Esophagus squamous epithelium (tissue), 5 donors: ENCODE results near the gene TUBB1. TPM values are rescaled to one million over a fixed set of nuclear protein-coding genes. Genes with fewer than 3 reads are reported as not detected.

Source experiments
- DNase-seq: peaks from one replicate; lab custom pipeline; 2025; lab: John Stamatoyannopoulos, UW
- H3K27ac ChIP-seq, 4 donors: fragments of 200-600 bp; sonication (generic); one replicate each; pipeline ENCODE4 v1.5.1; 2016 to 2019; ENCODE audit warnings: mild to moderate bottlenecking in 1 of 4
- H3K27me3 ChIP-seq, 4 donors: fragments of 200-600 bp; sonication (generic); 1 replicate in 3 of 4; 2 replicates in 1 of 4; pipeline versions ENCODE4 v1.5.1 to v1.6.0; 2017 to 2021; ENCODE audit warnings: antibody characterized with exemption in 1 of 4
- H3K36me3 ChIP-seq, 3 donors: fragments of 200-600 bp; sonication (generic); one replicate each; pipeline ENCODE4 v1.5.1; 2016 to 2019
- H3K4me1 ChIP-seq, 3 donors: fragments of 200-600 bp; sonication (generic); one replicate each; pipeline ENCODE4 v1.5.1; 2017 to 2019
- H3K4me3 ChIP-seq, 4 donors: fragments of 200-600 bp; sonication (generic); 1 replicate in 3 of 4; 2 replicates in 1 of 4; pipeline ENCODE4 v1.5.1; 2016 to 2019; ENCODE audit warnings: mild to moderate bottlenecking in 2 of 4, moderate library complexity in 1 of 4
- H3K9me3 ChIP-seq, 3 donors: fragments of 200-600 bp; sonication (generic); one replicate each; pipeline ENCODE4 v1.5.1; 2016 to 2019
- CTCF ChIP-seq, 6 experiments: fragments of 450-650 bp in 4 of 6; fragments of 200-600 bp in 2 of 6; sonication (generic) in 2 of 6; IDR thresholded peaks; one replicate each; pipeline ENCODE4 v1.5.1; 2016 to 2019; ENCODE audit warnings: antibody characterized with exemption in 6 of 6, mild to moderate bottlenecking in 4 of 6, moderate library complexity in 4 of 6
- POLR2A ChIP-seq, 4 donors: fragments of 450-650 bp; IDR thresholded peaks; one replicate each; pipeline ENCODE4 v1.6.1; 2017; ENCODE audit warnings: antibody characterized with exemption in 4 of 4, mild to moderate bottlenecking in 4 of 4, moderate library complexity in 3 of 4
- WGBS, 2 donors: methylation state at CpG; one replicate each; pipeline ENCODE4 v1.1.5; 2018; 5-methylcytosine and 5-hydroxymethylcytosine counted together
- intact Hi-C: fragments of 100-400 bp; cut with DNase I; formaldehyde crosslinking; loops from one replicate; pipeline ENCODE4 v1.15.0; 2022
- total RNA-seq, 4 donors: library from RNA; depleted of rRNA; stranded (reverse); fragments of >200 nt; gene quantifications; one replicate each; pipeline ENCODE4 v1.1.0, GENCODE V29; 2016
- donor health status: DM: yes; HTN: yes; CAD: no.

TUBB1 gene
- total RNA-seq, 4 donors from 2014 or later, result 0.19 TPM; not detected in 3

DNA sequence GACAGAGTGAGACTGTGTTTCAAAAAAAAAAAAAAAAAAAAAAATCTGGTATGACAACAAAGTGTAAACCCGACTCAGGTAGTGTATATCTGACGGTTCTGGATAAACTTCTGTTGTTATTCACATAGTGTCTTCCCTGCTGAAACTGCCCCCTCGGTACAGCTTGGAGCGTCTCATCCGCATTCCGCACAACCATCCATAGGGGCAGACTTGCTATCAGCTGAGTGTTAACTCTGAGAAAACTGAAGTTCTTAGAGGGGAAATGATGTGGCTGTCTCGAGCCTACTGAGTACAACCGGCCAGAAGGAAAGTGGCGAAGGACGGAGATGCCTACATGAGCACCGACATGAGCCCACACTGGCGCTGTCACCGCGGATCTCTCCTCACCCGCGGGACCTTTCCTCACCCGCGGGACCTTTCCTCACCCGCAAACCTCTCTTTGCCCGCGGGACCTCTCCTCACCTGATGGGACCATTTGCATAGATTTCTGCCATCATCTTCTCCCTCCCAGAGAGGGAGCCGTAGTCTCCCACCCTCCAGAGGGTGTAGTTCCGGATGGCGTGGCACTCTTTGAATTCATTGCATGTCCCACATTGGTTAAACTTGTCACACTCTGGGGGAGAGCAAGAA lies 22.0 kb upstream of the TUBB1 start:
- no peaks in the 10 kb centered on the region for H3K27me3 ChIP-seq
- peaks cover 19 to 100% (median 26%) of the 10 kb centered on the region in 3 donors for H3K36me3 ChIP-seq
- WGBS, 2 donors, result 91% methylated on average over 17 to 24 of the region's 24 CpGs
- H3K4me1 ChIP-seq, result no peaks in the 10 kb centered on the region
- no peaks in the 10 kb centered on the region for H3K9me3 ChIP-seq
- H3K27ac ChIP-seq, result no peak overlapping the region
- DNase-seq, result no peak
- no peak for TF ChIP-seq POLR2A (IDR thresholded peaks at IDR 0.05)
- no peak for TF ChIP-seq CTCF (IDR thresholded peaks at IDR 0.05)
- intact Hi-C loops, result no loop called here
- no peak overlapping the region for H3K4me3 ChIP-seq

DNA sequence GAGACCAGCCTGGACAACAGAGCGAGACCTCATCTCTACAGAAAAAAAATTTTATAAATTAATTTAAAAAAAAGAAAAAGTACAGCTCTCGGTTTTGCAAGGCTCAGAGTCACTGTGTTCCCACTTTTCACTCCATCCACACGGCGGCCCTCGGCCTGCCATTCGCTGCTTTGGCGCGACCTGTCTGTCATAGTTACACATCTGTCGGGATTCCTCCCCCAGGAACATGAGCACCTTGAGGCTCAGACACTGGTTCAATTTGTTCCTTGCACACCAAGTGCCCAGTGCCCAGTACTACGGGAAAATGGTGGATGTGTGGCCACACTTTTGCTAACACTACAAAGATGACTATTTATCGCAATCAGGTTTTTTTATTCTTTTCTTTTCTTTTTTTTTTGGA lies 20.6 kb upstream of the TUBB1 start:
- WGBS, 2 donors, result 86 to 87% methylated on average over 11 of the region's 11 CpGs
- intact Hi-C loops, result no loop called here

GRCh38 chr20:59000326-59000725 lies 18.9 kb upstream of the TUBB1 start:
- H3K27me3 ChIP-seq, result no peaks in the 10 kb centered on the region
- TF ChIP-seq POLR2A (IDR thresholded peaks at IDR 0.05) (no peak), CTCF (IDR thresholded peaks at IDR 0.05) (no peak)
- WGBS, 2 donors, result 88% methylated on average over 1 of the region's 3 CpGs; no CpG with 5 or more reads in 1 of the 2 donors
- no peak overlapping the region for H3K4me3 ChIP-seq
- H3K27ac ChIP-seq, result no peak overlapping the region
- peaks cover 14 to 80% (median 16%) of the 10 kb centered on the region in 3 donors for H3K36me3 ChIP-seq
- intact Hi-C loops, result no loop called here
- no peak for DNase-seq
- no peaks in the 10 kb centered on the region for H3K9me3 ChIP-seq
- H3K4me1 ChIP-seq, result peaks cover 4 to 28% (median 13%) of the 10 kb centered on the region in 3 donors

More for the DNA sequence above, 20.6 kb upstream of the TUBB1 start:
- H3K4me3 ChIP-seq, result no peak overlapping the region
- DNase-seq, result no peak
- H3K9me3 ChIP-seq, result no peaks in the 10 kb centered on the region
- peaks cover 17 to 97% (median 21%) of the 10 kb centered on the region in 3 donors for H3K36me3 ChIP-seq
- H3K27me3 ChIP-seq, result no peaks in the 10 kb centered on the region
- TF ChIP-seq POLR2A (IDR thresholded peaks at IDR 0.05) (no peak), CTCF (IDR thresholded peaks at IDR 0.05) (no peak)
- H3K27ac ChIP-seq, result no peak overlapping the region
- peaks cover 0 to 11% (median 1%) of the 10 kb centered on the region in 3 donors for H3K4me1 ChIP-seq

DNA sequence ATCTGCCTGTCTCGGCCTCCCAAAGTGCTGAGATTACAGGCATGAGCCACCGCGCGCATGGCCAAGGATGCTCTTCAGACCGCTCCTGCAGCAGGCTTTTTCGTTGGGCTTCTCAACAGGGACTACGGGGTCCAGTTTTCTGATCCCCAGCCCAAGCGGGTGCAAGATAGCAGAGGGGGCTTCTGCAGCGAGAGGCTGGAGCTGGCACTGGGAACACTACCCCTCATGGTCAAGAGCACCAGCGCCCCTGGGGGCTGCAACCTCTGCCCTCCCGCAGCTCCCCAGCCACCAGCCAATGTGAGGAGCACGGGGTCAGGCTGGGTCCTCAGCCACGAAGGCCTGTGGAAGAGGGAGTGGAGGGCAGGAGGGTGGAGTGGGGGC lies 18.2 kb upstream of the TUBB1 start:
- H3K27me3 ChIP-seq, result no peaks in the 10 kb centered on the region
- no peak overlapping the region for H3K27ac ChIP-seq
- H3K4me3 ChIP-seq, result no peak overlapping the region
- no peak for DNase-seq
- H3K4me1 ChIP-seq, result peaks cover 11 to 35% (median 20%) of the 10 kb centered on the region in 3 donors
- no peaks in the 10 kb centered on the region for H3K9me3 ChIP-seq
- 84% methylated on average over 3 of the region's 13 CpGs; no CpG with 5 or more reads in 1 of the 2 donors for WGBS, 2 donors
- H3K36me3 ChIP-seq, result peaks cover 7 to 73% (median 13%) of the 10 kb centered on the region in 3 donors
- intact Hi-C loops, result no loop called here
- TF ChIP-seq CTCF (IDR thresholded peaks at IDR 0.05), result no peak
- no peak for TF ChIP-seq POLR2A (IDR thresholded peaks at IDR 0.05)

DNA sequence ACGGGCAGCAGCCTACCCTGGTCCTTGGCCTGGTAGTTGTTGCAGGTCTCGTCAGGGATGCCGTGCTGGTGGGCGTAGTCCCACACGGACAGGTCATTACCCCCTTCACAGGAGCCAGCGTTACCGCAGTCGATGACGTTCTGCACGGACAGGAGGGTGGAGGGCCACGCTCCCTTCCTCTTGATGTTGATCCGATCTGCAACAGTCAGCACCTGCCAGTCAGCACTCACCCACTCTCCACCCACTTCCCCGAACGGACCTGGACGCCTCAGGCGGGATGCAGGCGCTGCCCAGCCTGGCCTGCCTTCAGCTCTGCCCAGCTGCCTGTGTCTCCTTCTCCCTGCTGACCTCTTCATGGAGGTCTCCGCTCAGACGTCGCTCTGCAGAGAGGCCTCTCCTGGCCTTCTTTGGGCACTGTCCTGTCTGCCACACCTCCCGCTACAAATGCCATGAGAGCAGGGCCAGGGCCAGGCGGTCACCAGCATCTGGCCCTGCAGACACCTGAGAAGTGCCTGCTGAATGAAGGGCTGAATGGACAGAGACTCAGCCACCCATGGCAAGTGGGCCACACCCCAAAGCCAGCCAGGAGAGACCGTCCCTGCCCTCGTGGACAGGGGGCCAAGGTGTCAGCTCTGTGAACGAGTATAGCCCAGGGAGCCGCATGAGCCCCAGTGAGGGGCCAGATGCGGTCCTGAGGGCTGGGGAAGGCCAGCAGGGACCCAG lies 17.6 kb upstream of the TUBB1 start:
- no peak for DNase-seq
- H3K4me3 ChIP-seq, result no peak overlapping the region
- H3K36me3 ChIP-seq, result peaks cover 4 to 68% (median 13%) of the 10 kb centered on the region in 3 donors
- H3K4me1 ChIP-seq, result peaks cover 17 to 40% (median 25%) of the 10 kb centered on the region in 3 donors
- 85 to 86% methylated on average over 4 to 20 of the region's 27 CpGs for WGBS, 2 donors
- H3K27ac ChIP-seq, result no peak overlapping the region
- H3K9me3 ChIP-seq, result no peaks in the 10 kb centered on the region
- intact Hi-C loops, result no loop called here
- H3K27me3 ChIP-seq, result no peaks in the 10 kb centered on the region
- TF ChIP-seq CTCF (IDR thresholded peaks at IDR 0.05) (no peak), POLR2A (IDR thresholded peaks at IDR 0.05) (no peak)
